Panc1 (cell line): Measurements from ENCODE around the gene EP300. TPM values are rescaled to one million over a fixed set of nuclear protein-coding genes. Genes with fewer than 3 reads are reported as not detected.

ENCODE experiments used
- ATAC-seq: fragments of 200-7000 bp; cut with Tn5 transposase; 2 replicates; pipeline ENCODE4 v1.9.1; 2020; ENCODE audit warnings: mild to moderate bottlenecking, moderate library complexity
- BruUV-seq: library from RNA; stranded (reverse); fragments of 400-500 nt; replicated peaks from 2 replicates; lab custom pipeline; 2021; lab: Mats Ljungman, UMichigan
- CTCF ChIA-PET: fragments of 300-600 bp; sonication (Branson Sonifier 250); formaldehyde crosslinking; loops from one replicate; lab custom pipeline; 2022; ENCODE audit warnings: antibody characterized with exemption; lab: Charles Lee
- POLR2A ChIA-PET: fragments of 300-600 bp; sonication (Branson Sonifier 250); formaldehyde crosslinking; loops from one replicate; lab custom pipeline; 2022; ENCODE audit warnings: antibody characterized with exemption; lab: Charles Lee
- DNase-seq: peaks from one replicate; pipeline ENCODE4 v3.0.0-alpha.2; 2010; ENCODE audit warnings: low read depth, low spot score
- H3K27ac ChIP-seq: 2 replicates; pipeline ENCODE4 v1.5.1; 2011; ENCODE audit warnings: mild to moderate bottlenecking, low read length, inconsistent platforms
- H3K27me3 ChIP-seq: fragments of 200-500 bp; sonication (Bioruptor generic); 2 replicates; pipeline ENCODE4 v1.6.0; 2014; ENCODE audit warnings: low read length, inconsistent platforms; ENCODE audit not compliant: control insufficient read depth, insufficient read depth
- H3K36me3 ChIP-seq: fragments of 200-500 bp; sonication (Bioruptor generic); 2 replicates; pipeline ENCODE4 v1.5.1; 2014; ENCODE audit warnings: inconsistent platforms, mild to moderate bottlenecking, low read length, moderate library complexity; ENCODE audit not compliant: control insufficient read depth, insufficient read depth
- H3K4me1 ChIP-seq: 2 replicates; pipeline ENCODE4 v1.5.1; 2011; ENCODE audit warnings: inconsistent platforms, mild to moderate bottlenecking, low read length, moderate library complexity; ENCODE audit not compliant: control insufficient read depth, insufficient read depth
- H3K4me3 ChIP-seq, 2 experiments: 2 replicates each; pipeline ENCODE4 v1.5.1; 2011 to 2012; ENCODE audit warnings: low read depth in 2 of 2, low read length in 2 of 2, mild to moderate bottlenecking in 2 of 2, inconsistent platforms in 1 of 2, moderate library complexity in 1 of 2
- H3K9me3 ChIP-seq: fragments of 200-500 bp; sonication (Bioruptor generic); 2 replicates; pipeline ENCODE4 v1.5.1; 2014; ENCODE audit warnings: low read depth, mild to moderate bottlenecking, inconsistent platforms, low read length, moderate library complexity; ENCODE audit not compliant: control insufficient read depth, insufficient read depth
- CTCF ChIP-seq: fragments of 450-650 bp; IDR thresholded peaks from 2 replicates; pipeline ENCODE4 v1.5.1; 2017; ENCODE audit warnings: mild to moderate bottlenecking
- POLR2AphosphoS5 ChIP-seq: IDR thresholded peaks from 2 replicates; pipeline ENCODE4 v1.6.1; 2012; ENCODE audit warnings: mild to moderate bottlenecking, low read depth, low read length, moderate library complexity
- REST ChIP-seq, 2 experiments: IDR thresholded peaks; 2 replicates each; pipeline ENCODE4 v1.6.1; 2011 to 2012; ENCODE audit warnings: low read depth in 2 of 2, control low read depth in 1 of 2, low read length in 1 of 2, mild to moderate bottlenecking in 1 of 2, moderate library complexity in 1 of 2; ENCODE audit not compliant: insufficient read depth in 1 of 2
- SIN3A ChIP-seq: IDR thresholded peaks from 2 replicates; pipeline ENCODE4 v1.6.1; 2012; ENCODE audit warnings: low read depth, mild to moderate bottlenecking, low read length, moderate library complexity, borderline replicate concordance; ENCODE audit not compliant: insufficient read depth
- TCF7L2 ChIP-seq: IDR thresholded peaks from 2 replicates; pipeline ENCODE4 v1.6.1; 2011; ENCODE audit warnings: mild to moderate bottlenecking, low read depth, low read length, inconsistent platforms
- in situ Hi-C: cut with HindIII; loops from 2 replicates; pipeline ENCODE4 v1.10.0; 2016; ENCODE audit warnings: low sequenced_read_pairs, low pct_unique_long_range_greater_than_20kb
- intact Hi-C: fragments of 100-400 bp; cut with micrococcal nuclease; formaldehyde crosslinking; loops from one replicate; pipeline ENCODE4 v1.10.0; 2022; ENCODE audit not compliant: unreplicated experiment
- total RNA-seq: library from RNA; stranded (reverse); gene quantifications from one replicate; pipeline ENCODE4 v1.2.1, GENCODE V29; 2021; ENCODE audit not compliant: unreplicated experiment

EP300 gene
- total RNA-seq, 1 experiment from 2014 or later: 46.8 TPM

GRCh38 chr22:41127451-41127850, 35.1 kb downstream of the EP300 start:
- peaks cover 18% of the 10 kb centered on the region for H3K36me3 ChIP-seq
- DNase-seq (no peak), ATAC-seq (no peak)
- H3K4me3 ChIP-seq: no peak overlapping the region
- no peaks in the 10 kb centered on the region for H3K27me3 ChIP-seq
- in situ Hi-C loops: no loop called here
- no peaks in the 10 kb centered on the region for H3K4me1 ChIP-seq
- no TSS peak for BruUV-seq
- POLR2A ChIA-PET: interaction anchor here (0.6 kb wide), 1 partner anchor 71 kb away, joined by 4 read pairs; no protein-coding TSS in a partner anchor
- CTCF ChIA-PET: no interaction called here
- no peaks in the 10 kb centered on the region for H3K9me3 ChIP-seq
- TF ChIP-seq TCF7L2 (no peak), CTCF (no peak), REST (IDR thresholded peaks at IDR 0.05; ENCODE audit: insufficient read depth in 1 of 2, low read depth in 2 of 2, low read length in 1 of 2) (no peak), SIN3A (no peak), POLR2AphosphoS5 (no peak)
- no peak overlapping the region for H3K27ac ChIP-seq
- intact Hi-C loops: no loop called here

GRCh38 chr22:41128606-41129005, 36.2 kb downstream of the EP300 start:
- Histone ChIP-seq H3K36me3 (peaks cover 21% of the 10 kb centered on the region), H3K4me3 (no peak overlapping the region), H3K9me3 (no peaks in the 10 kb centered on the region), H3K27me3 (no peaks in the 10 kb centered on the region), H3K4me1 (no peaks in the 10 kb centered on the region), H3K27ac (no peak overlapping the region)
- no TSS peak for BruUV-seq
- TF ChIP-seq REST (IDR thresholded peaks at IDR 0.05; ENCODE audit: insufficient read depth in 1 of 2, low read depth in 2 of 2, low read length in 1 of 2) (no peak), POLR2AphosphoS5 (no peak), SIN3A (no peak), TCF7L2 (no peak), CTCF (no peak)
- POLR2A ChIA-PET: no interaction called here
- DNase-seq: no peak
- intact Hi-C loops: no loop called here
- CTCF ChIA-PET: no interaction called here
- in situ Hi-C loops: no loop called here
- no peak for ATAC-seq
